H9 (cell line): Measurements from ENCODE around the gene YKT6. TPM values are rescaled to one million over a fixed set of nuclear protein-coding genes. Genes with fewer than 3 reads are reported as not detected.

Experiments used
- DNase-seq: peaks from one replicate; pipeline ENCODE4 v3.0.0-alpha.2; 2017
- H2AFZ ChIP-seq: one replicate; pipeline ENCODE4 v1.6.1; 2013; ENCODE audit warnings: mild to moderate bottlenecking, low read length, control low read depth, moderate library complexity
- H2AK5ac ChIP-seq: 2 replicates; pipeline ENCODE4 v1.6.1; 2013; ENCODE audit warnings: low read length, control low read depth, mixed read lengths; ENCODE audit not compliant: insufficient read length
- H2BK120ac ChIP-seq: one replicate; pipeline ENCODE4 v1.6.1; 2013; ENCODE audit warnings: low read depth, mild to moderate bottlenecking, low read length, control low read depth, inconsistent platforms; ENCODE audit not compliant: poor library complexity, severe bottlenecking
- H2BK12ac ChIP-seq: 2 replicates; pipeline ENCODE4 v1.6.1; 2013; ENCODE audit warnings: low read length, control low read depth, mixed read lengths, low read depth; ENCODE audit not compliant: insufficient read length
- H2BK15ac ChIP-seq: 2 replicates; pipeline ENCODE4 v1.6.1; 2013; ENCODE audit warnings: low read depth, low read length, control low read depth
- H2BK20ac ChIP-seq: one replicate; pipeline ENCODE4 v1.6.1; 2013; ENCODE audit warnings: low read depth, mild to moderate bottlenecking, low read length, control low read depth, inconsistent platforms; ENCODE audit not compliant: poor library complexity, severe bottlenecking
- H2BK5ac ChIP-seq: 2 replicates; pipeline ENCODE4 v1.6.1; 2013; ENCODE audit warnings: low read length, control low read depth, mixed read lengths; ENCODE audit not compliant: insufficient read length
- H3K14ac ChIP-seq: 2 replicates; pipeline ENCODE4 v1.6.1; 2013; ENCODE audit warnings: low read length, control low read depth; ENCODE audit not compliant: insufficient read depth
- H3K18ac ChIP-seq: 2 replicates; pipeline ENCODE4 v1.6.1; 2013; ENCODE audit warnings: low read depth, mild to moderate bottlenecking, mixed read lengths, low read length, control low read depth; ENCODE audit not compliant: insufficient read length
- H3K23ac ChIP-seq: 2 replicates; pipeline ENCODE4 v1.6.1; 2013; ENCODE audit warnings: low read length, control low read depth, mixed read lengths, low read depth; ENCODE audit not compliant: insufficient read length
- H3K23me2 ChIP-seq: 2 replicates; pipeline ENCODE4 v1.6.1; 2013; ENCODE audit warnings: low read depth, mild to moderate bottlenecking, mixed read lengths, low read length, control low read depth; ENCODE audit not compliant: insufficient read length, poor library complexity, severe bottlenecking
- H3K27ac ChIP-seq: 2 replicates; pipeline ENCODE4 v1.5.1; 2013; ENCODE audit warnings: low read length, control low read depth, mixed read lengths, low read depth; ENCODE audit not compliant: insufficient read length
- H3K27me3 ChIP-seq: 2 replicates; pipeline ENCODE4 v1.6.1; 2013; ENCODE audit warnings: low read length, control low read depth, inconsistent platforms; ENCODE audit not compliant: insufficient read depth
- H3K4ac ChIP-seq: 2 replicates; pipeline ENCODE4 v1.6.1; 2013; ENCODE audit warnings: low read depth, mild to moderate bottlenecking, control low read depth, inconsistent platforms, low read length, moderate library complexity
- H3K4me1 ChIP-seq: 2 replicates; pipeline ENCODE4 v1.6.1; 2013; ENCODE audit warnings: low read length, control low read depth, inconsistent platforms; ENCODE audit not compliant: insufficient read depth
- H3K4me2 ChIP-seq: 2 replicates; pipeline ENCODE4 v1.6.1; 2013; ENCODE audit warnings: low read length, control low read depth, mixed read lengths; ENCODE audit not compliant: insufficient read length, insufficient read depth
- H3K56ac ChIP-seq: 2 replicates; pipeline ENCODE4 v1.6.1; 2013; ENCODE audit warnings: low read depth, mild to moderate bottlenecking, mixed read lengths, low read length, control low read depth; ENCODE audit not compliant: insufficient read length
- H3K79me1 ChIP-seq: 2 replicates; pipeline ENCODE4 v1.6.1; 2013; ENCODE audit warnings: low read depth, mild to moderate bottlenecking, moderate library complexity, low read length, control low read depth, inconsistent platforms; ENCODE audit not compliant: insufficient read depth, poor library complexity, severe bottlenecking
- H3K79me2 ChIP-seq: 2 replicates; pipeline ENCODE4 v1.6.1; 2013; ENCODE audit warnings: low read length, control low read depth, inconsistent platforms; ENCODE audit not compliant: insufficient read depth
- H3K9ac ChIP-seq: 2 replicates; pipeline ENCODE4 v1.6.1; 2013; ENCODE audit warnings: low read length, control low read depth, mixed read lengths; ENCODE audit not compliant: insufficient read length; ENCODE audit errors: extremely low read depth
- H3K9me3 ChIP-seq: one replicate; pipeline ENCODE4 v1.6.1; 2013; ENCODE audit warnings: low read depth, low read length, inconsistent platforms; ENCODE audit not compliant: control insufficient read depth
- H3T11ph ChIP-seq: one replicate; pipeline ENCODE4 v1.6.1; 2013; ENCODE audit warnings: mild to moderate bottlenecking, low read length, control low read depth, inconsistent platforms
- H4K20me1 ChIP-seq: one replicate; pipeline ENCODE4 v1.6.1; 2013; ENCODE audit not compliant: control insufficient read depth, insufficient read length, insufficient read depth
- H4K5ac ChIP-seq: 2 replicates; pipeline ENCODE4 v1.6.1; 2013; ENCODE audit warnings: low read depth, mild to moderate bottlenecking, mixed read lengths, low read length, control low read depth; ENCODE audit not compliant: insufficient read length
- H4K8ac ChIP-seq: replicated peaks from 2 replicates; pipeline ENCODE4 v1.6.1; 2013; ENCODE audit warnings: low read length, control low read depth, mixed read lengths, low read depth; ENCODE audit not compliant: insufficient read length
- H4K91ac ChIP-seq: 2 replicates; pipeline ENCODE4 v1.6.1; 2013; ENCODE audit warnings: low read depth, mild to moderate bottlenecking, moderate library complexity, mixed read lengths, low read length, control low read depth; ENCODE audit not compliant: insufficient read length
- H3K27ac Mint-ChIP-seq, 3 experiments: 2 replicates in 2 of 3; 3 replicates in 1 of 3; pipeline ENCODE4 v1.8.0; 2020 to 2021; ENCODE audit warnings: mixed read lengths in 3 of 3, mild to moderate bottlenecking in 1 of 3, moderate library complexity in 1 of 3
- H3K27me3 Mint-ChIP-seq: 2 replicates; pipeline ENCODE4 v1.8.0; 2021; ENCODE audit warnings: low read depth, mild to moderate bottlenecking, moderate library complexity, mixed read lengths
- H3K36me3 Mint-ChIP-seq, 3 experiments: 2 replicates in 2 of 3; 3 replicates in 1 of 3; pipeline ENCODE4 v1.8.0; 2020 to 2021; ENCODE audit warnings: low read depth in 3 of 3, mixed read lengths in 3 of 3; ENCODE audit not compliant: insufficient read depth in 1 of 3
- H3K4me1 Mint-ChIP-seq, 2 experiments: 2 replicates each; pipeline ENCODE4 v1.8.0; 2020; ENCODE audit warnings: mixed read lengths in 2 of 2
- H3K4me3 Mint-ChIP-seq, 2 experiments: 2 replicates in 1 of 2; 3 replicates in 1 of 2; pipeline ENCODE4 v1.8.0; 2020 to 2021; ENCODE audit warnings: mild to moderate bottlenecking in 2 of 2, mixed read lengths in 2 of 2, moderate library complexity in 1 of 2
- H3K9me3 Mint-ChIP-seq, 2 experiments: 2 replicates in 1 of 2; 3 replicates in 1 of 2; pipeline ENCODE4 v1.8.0; 2020; ENCODE audit warnings: mild to moderate bottlenecking in 2 of 2, mixed read lengths in 2 of 2, moderate library complexity in 1 of 2
- WGBS: extraction: QIAGEN DNeasy Blood & Tissue Kit; methylation state at CpG from one replicate; pipeline ENCODE4 v1.1.7; 2013; ENCODE audit warnings: missing lambda C conversion rate, low lambda C conversion rate, mixed read lengths; ENCODE audit not compliant: insufficient read length; ENCODE audit errors: extremely low coverage; 5-methylcytosine and 5-hydroxymethylcytosine counted together
- total RNA-seq: library from RNA; stranded (reverse); gene quantifications from 2 replicates; pipeline ENCODE4 v1.2.1, GENCODE V29; 2021
- TF ChIP-seq, protein P1 (sequence below): fragments of 200-600 bp; sonication (generic); conservative IDR thresholded peaks from 3 replicates; pipeline ENCODE4 v1.8.0; 2021; ENCODE audit warnings: antibody characterized with exemption, mild to moderate bottlenecking

Gene YKT6
- total RNA-seq, 1 experiment from 2014 or later: 104 TPM

DNA sequence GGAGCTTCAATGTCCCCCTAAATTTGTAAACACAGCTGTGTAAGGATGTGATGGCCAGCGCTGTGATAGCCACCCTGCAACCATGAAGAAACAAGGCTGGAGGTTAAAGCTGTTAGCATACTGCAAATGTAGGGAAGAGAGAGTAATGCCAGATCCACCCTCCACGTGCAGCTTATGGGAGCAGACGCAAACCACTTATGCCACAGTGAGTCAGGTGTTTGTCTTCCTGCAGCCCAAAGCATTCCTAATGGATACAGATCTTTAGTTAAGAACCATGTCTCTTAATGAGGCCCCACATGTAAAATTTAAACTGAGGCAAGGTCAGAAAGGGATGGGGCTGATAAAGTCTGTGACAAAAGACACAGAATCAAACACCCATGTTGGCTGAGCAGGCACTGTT, 46.1 kb upstream of the YKT6 start:
- H3K79me2 ChIP-seq: no peaks in the 10 kb centered on the region
- H4K91ac ChIP-seq: no peak overlapping the region
- H3K27ac Mint-ChIP-seq: no peak overlapping the region
- no peak overlapping the region for H3T11ph ChIP-seq
- no peak overlapping the region for H3K4me2 ChIP-seq
- H3K4ac ChIP-seq: no peak overlapping the region
- H3K18ac ChIP-seq: no peak overlapping the region
- no peak overlapping the region for H3K4me3 Mint-ChIP-seq
- H2AFZ ChIP-seq: no peak overlapping the region
- no peak overlapping the region for H2BK120ac ChIP-seq
- H3K23ac ChIP-seq: no peak overlapping the region
- no peaks in the 10 kb centered on the region for H3K9me3 Mint-ChIP-seq
- peaks cover 3 to 7% of the 10 kb centered on the region in 2 experiments; a peak in 2 of 4 replicates for H3K4me1 Mint-ChIP-seq
- H3K27me3 ChIP-seq: no peaks in the 10 kb centered on the region
- no peaks in the 10 kb centered on the region for H3K9me3 ChIP-seq
- H2AK5ac ChIP-seq: no peak overlapping the region
- no peak overlapping the region for H3K56ac ChIP-seq
- WGBS: no CpG with 5 or more reads among the region's 3 CpGs
- H2BK12ac ChIP-seq: no peak overlapping the region
- H3K36me3 Mint-ChIP-seq: no peaks in the 10 kb centered on the region
- no peak overlapping the region for H4K8ac ChIP-seq
- no peaks in the 10 kb centered on the region for H3K4me1 ChIP-seq
- no peaks in the 10 kb centered on the region for H3K23me2 ChIP-seq
- H4K20me1 ChIP-seq: no peaks in the 10 kb centered on the region
- no peak overlapping the region for H3K14ac ChIP-seq
- H3K9ac ChIP-seq: no peak overlapping the region
- DNase-seq: no peak
- H3K27ac ChIP-seq: no peak overlapping the region
- no peaks in the 10 kb centered on the region for H3K79me1 ChIP-seq
- H3K27me3 Mint-ChIP-seq: no peaks in the 10 kb centered on the region; the same call in 1 of the 2 replicates
- H2BK20ac ChIP-seq: no peak overlapping the region
- no peak overlapping the region for H2BK5ac ChIP-seq
- H2BK15ac ChIP-seq: no peak overlapping the region
- H4K5ac ChIP-seq: no peak overlapping the region
- TF ChIP-seq, protein P1, sequence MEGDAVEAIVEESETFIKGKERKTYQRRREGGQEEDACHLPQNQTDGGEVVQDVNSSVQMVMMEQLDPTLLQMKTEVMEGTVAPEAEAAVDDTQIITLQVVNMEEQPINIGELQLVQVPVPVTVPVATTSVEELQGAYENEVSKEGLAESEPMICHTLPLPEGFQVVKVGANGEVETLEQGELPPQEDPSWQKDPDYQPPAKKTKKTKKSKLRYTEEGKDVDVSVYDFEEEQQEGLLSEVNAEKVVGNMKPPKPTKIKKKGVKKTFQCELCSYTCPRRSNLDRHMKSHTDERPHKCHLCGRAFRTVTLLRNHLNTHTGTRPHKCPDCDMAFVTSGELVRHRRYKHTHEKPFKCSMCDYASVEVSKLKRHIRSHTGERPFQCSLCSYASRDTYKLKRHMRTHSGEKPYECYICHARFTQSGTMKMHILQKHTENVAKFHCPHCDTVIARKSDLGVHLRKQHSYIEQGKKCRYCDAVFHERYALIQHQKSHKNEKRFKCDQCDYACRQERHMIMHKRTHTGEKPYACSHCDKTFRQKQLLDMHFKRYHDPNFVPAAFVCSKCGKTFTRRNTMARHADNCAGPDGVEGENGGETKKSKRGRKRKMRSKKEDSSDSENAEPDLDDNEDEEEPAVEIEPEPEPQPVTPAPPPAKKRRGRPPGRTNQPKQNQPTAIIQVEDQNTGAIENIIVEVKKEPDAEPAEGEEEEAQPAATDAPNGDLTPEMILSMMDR: no peak
